Coronary artery (tissue), 2 donors: ENCODE results near the gene CACNA1B.

Experiments used
- DNase-seq: peaks from one replicate; pipeline ENCODE4 v3.0.0-alpha.2; 2017; ENCODE audit warnings: low spot score
- H3K27ac ChIP-seq, 2 donors: fragments of 200-600 bp; sonication (generic); one replicate each; pipeline ENCODE4 v1.5.1; 2016 to 2019
- H3K4me3 ChIP-seq: fragments of 200-600 bp; sonication (generic); 2 replicates; pipeline ENCODE4 v1.5.1; 2016; ENCODE audit warnings: mild to moderate bottlenecking, moderate library complexity
- CTCF ChIP-seq: fragments of 200-600 bp; sonication (generic); IDR thresholded peaks from one replicate; pipeline ENCODE4 v1.5.1; 2019; ENCODE audit warnings: antibody characterized with exemption

Gene CACNA1B

DNA sequence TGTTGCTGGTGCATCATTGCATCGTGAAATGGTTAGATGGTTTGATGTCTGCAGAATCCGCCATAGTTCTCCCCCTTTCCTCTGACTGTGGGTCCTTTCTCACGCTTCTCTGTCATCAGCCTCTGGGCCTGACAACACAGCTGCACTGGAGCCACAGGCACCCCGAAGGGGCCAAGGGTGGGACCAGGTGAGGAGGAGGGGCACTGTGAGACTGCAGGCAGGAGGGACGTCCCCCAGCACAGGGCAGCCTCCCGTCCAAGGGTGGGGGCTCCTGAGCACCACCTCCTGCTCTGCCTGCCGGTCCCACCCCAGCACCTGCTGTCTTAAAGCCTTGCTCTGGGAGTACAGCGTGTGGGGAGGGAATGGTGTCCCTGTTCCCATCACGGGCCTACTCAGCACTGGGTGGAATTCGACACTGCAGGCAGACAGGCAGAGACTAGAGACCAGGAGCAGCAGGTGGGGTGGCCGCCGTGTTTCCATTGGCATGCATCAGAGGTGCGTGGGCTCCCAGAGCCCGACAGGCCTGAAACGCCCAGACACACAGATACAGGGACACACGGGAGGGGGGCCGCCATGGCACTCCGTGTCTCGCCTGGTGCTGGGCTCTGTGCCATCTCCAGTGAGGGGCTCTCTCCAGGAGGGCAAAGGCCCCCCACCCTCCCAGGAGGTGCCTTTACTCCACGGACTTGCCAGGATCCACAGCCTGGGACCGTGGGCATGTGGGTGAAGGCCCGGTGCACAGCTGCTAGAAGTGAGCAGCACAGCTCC lies 15.0 kb downstream of the CACNA1B start:
- TF ChIP-seq CTCF = no peak
- H3K4me3 ChIP-seq = no peak overlapping the region
- H3K27ac ChIP-seq = no peak overlapping the region
- DNase-seq = no peak

DNA sequence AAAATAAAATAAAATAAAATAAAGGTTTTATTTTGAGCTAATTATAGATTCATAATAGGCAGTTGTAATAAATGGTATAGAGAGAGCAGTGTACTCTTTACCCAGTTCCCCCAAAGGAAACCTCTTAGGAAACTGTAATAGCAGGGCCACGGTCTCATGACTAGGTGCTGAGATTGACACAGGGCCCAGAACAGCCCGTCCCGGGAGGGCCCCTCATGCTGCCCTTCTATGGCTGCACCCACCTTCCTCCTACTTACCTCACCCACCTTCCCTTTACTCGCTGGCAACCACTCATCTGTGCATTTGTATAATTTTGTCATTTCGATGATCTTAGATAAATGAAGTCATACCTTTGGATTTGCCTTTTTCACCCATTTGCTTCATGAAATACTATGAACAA lies 16.1 kb downstream of the CACNA1B start:
- H3K27ac ChIP-seq = no peak overlapping the region
- H3K4me3 ChIP-seq = no peak overlapping the region
- DNase-seq = no peak
- TF ChIP-seq CTCF = no peak

- no peak for TF ChIP-seq CTCF
- Histone ChIP-seq H3K27ac (no peak overlapping the region), H3K4me3 (no peak overlapping the region)
- no peak for DNase-seq
These were observed 22.2 kb downstream of the CACNA1B start for GRCh38 chr9:137899551-137900360.

DNA sequence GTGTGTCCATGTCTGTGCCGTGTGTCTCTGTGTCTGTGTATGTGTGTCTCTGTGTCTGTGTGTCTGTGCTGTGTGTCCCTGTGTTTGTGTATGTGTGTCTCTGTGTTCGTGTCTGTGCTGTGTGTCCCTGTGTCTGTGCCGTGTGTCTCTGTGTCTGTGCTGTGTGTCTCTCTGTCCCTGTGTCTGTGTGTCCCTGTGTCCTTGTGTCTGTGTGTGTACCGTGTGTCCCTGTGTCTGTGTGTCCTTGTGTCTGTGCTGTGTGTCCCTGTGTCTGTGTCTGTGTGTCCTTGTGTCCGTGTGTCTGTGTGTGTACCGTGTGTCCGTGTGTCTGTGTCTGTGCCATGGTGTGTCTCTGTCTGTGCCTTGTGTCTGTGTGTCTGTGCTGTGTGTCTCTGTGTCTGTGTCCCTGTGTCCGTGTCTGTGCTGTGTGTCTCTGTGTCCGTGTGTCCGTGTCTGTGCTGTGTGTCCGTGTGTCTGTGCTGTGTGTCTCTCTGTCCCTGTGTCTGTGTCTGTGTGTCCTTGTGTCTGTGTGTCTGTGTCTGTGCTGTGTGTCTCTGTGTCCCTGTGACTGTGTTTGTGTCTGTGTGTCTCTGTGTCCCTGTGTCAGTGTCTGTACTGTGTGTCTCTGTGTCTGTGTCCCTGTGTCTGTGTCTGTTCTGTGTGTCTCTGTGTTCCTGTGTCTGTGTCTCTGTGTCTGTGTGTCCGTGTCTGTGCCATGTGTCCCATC lies 23.2 kb downstream of the CACNA1B start:
- no peak for TF ChIP-seq CTCF
- DNase-seq = no peak
- Histone ChIP-seq H3K27ac (no peak overlapping the region), H3K4me3 (no peak overlapping the region)

GRCh38 chr9:137902646-137903045 lies 25.1 kb downstream of the CACNA1B start:
- DNase-seq = no peak
- Histone ChIP-seq H3K4me3 (no peak overlapping the region), H3K27ac (no peak overlapping the region)
- no peak for TF ChIP-seq CTCF

GRCh38 chr9:137905740-137906139 lies 28.2 kb downstream of the CACNA1B start:
- H3K4me3 ChIP-seq = no peak overlapping the region
- DNase-seq = no peak
- TF ChIP-seq CTCF = no peak
- H3K27ac ChIP-seq = no peak overlapping the region
